Measurements from ENCODE around the gene MIER2. TPM values are rescaled to one million over a fixed set of nuclear protein-coding genes. Genes with fewer than 3 reads are reported as not detected.

Gene MIER2
- total RNA-seq, 1 donor from 2014 or later, result 43.5 TPM

DNA sequence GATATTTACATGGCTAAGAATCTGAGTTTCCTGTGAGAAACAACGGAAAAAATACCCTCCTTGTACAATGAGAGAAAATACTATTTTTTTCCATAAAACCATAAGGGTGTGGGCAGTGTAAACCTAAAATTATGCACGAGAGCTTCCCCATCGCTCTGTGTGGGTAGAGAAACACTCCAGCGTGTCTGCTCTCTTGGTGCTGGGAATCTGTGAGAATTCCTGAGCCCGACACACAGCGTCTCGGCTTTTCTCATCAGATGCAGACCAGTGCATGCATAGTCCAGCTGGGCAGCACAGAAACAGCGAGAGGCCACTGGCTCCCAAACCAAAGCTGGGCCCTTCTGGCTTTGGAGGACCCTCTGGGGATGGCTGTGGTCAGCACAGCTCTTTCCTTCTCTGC is 65.4 kb downstream of the MIER2 start:
- Histone ChIP-seq H3K4me1 (ENCODE audit: insufficient read depth, low read length) (no peaks in the 10 kb centered on the region), H3K9ac (ENCODE audit: low read length) (no peak overlapping the region), H3K4me3 (ENCODE audit: insufficient read depth, low read depth, low read length) (no peak overlapping the region), H3K9me3 (ENCODE audit: insufficient read depth, low read depth, low read length) (no peaks in the 10 kb centered on the region), H4K20me1 (ENCODE audit: insufficient read depth, low read length) (no peaks in the 10 kb centered on the region), H3K27me3 (ENCODE audit: insufficient read depth, low read length) (no peaks in the 10 kb centered on the region), H3K27ac (ENCODE audit: low read depth, low read length) (no peak overlapping the region), H3K79me2 (ENCODE audit: insufficient read depth, low read length) (no peaks in the 10 kb centered on the region), H2AFZ (ENCODE audit: low read depth, low read length) (no peak overlapping the region), H3K36me3 (ENCODE audit: insufficient read depth, low read length) (no peaks in the 10 kb centered on the region), H3K4me2 (ENCODE audit: low read length) (no peak overlapping the region)
- no peak for TF ChIP-seq EZH2 (IDR thresholded peaks at IDR 0.05; ENCODE audit: insufficient read depth, low read length)
- TF ChIP-seq, protein P1, sequence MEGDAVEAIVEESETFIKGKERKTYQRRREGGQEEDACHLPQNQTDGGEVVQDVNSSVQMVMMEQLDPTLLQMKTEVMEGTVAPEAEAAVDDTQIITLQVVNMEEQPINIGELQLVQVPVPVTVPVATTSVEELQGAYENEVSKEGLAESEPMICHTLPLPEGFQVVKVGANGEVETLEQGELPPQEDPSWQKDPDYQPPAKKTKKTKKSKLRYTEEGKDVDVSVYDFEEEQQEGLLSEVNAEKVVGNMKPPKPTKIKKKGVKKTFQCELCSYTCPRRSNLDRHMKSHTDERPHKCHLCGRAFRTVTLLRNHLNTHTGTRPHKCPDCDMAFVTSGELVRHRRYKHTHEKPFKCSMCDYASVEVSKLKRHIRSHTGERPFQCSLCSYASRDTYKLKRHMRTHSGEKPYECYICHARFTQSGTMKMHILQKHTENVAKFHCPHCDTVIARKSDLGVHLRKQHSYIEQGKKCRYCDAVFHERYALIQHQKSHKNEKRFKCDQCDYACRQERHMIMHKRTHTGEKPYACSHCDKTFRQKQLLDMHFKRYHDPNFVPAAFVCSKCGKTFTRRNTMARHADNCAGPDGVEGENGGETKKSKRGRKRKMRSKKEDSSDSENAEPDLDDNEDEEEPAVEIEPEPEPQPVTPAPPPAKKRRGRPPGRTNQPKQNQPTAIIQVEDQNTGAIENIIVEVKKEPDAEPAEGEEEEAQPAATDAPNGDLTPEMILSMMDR (IDR thresholded peaks at IDR 0.05; ENCODE audit: insufficient read depth, low read depth, low read length), result no peak
- FAIRE-seq (no peak), DNase-seq (ENCODE audit: low read depth) (no peak)
- Mint-ChIP-seq H3K4me1 (ENCODE audit: low read depth, unreplicated experiment) (no peaks in the 10 kb centered on the region), H3K4me3 (ENCODE audit: unreplicated experiment) (peak overlapping the region; percentile 43), H3K27ac (ENCODE audit: unreplicated experiment) (no peak overlapping the region), H3K27me3 (ENCODE audit: low read depth, unreplicated experiment) (peaks cover 22% of the 10 kb centered on the region), H3K9me3 (ENCODE audit: unreplicated experiment) (no peaks in the 10 kb centered on the region), H3K36me3 (ENCODE audit: low read depth, unreplicated experiment) (peaks cover 5% of the 10 kb centered on the region)

DNA sequence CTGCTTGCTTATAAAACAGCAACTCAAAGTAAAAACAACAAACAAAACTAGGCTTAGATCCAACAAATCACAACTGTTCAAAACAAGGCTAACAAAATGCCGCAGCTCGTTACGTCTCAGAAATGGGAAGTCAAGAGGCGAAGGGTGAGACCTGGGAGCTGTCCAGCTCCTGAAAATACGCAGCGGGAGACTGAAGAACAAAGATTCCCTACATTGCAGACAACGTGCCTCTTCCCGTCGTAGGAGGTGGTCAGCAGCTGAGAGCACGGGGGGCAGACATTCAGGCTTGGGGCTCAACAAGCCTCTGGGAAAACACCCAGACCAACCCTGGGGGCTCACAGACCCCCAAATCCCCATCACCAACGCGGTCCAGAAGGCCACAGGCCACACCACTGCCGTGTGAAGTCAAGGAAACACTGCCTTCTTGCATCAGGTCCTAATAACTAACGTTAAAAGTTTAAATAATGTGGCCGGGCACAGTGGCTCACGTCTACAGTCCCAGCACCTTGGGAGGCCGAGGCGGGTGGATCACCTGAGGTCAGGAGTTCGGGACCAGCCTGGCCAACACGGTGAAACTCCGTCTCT is 66.9 kb downstream of the MIER2 start:
- Mint-ChIP-seq H3K27me3 (ENCODE audit: low read depth, unreplicated experiment) (peaks cover 28% of the 10 kb centered on the region), H3K36me3 (ENCODE audit: low read depth, unreplicated experiment) (peaks cover 5% of the 10 kb centered on the region), H3K27ac (ENCODE audit: unreplicated experiment) (no peak overlapping the region), H3K4me3 (ENCODE audit: unreplicated experiment) (no peak overlapping the region), H3K9me3 (ENCODE audit: unreplicated experiment) (no peaks in the 10 kb centered on the region), H3K4me1 (ENCODE audit: low read depth, unreplicated experiment) (no peaks in the 10 kb centered on the region)
- Histone ChIP-seq H3K79me2 (ENCODE audit: insufficient read depth, low read length) (no peaks in the 10 kb centered on the region), H3K36me3 (ENCODE audit: insufficient read depth, low read length) (no peaks in the 10 kb centered on the region), H3K9me3 (ENCODE audit: insufficient read depth, low read depth, low read length) (no peaks in the 10 kb centered on the region), H4K20me1 (ENCODE audit: insufficient read depth, low read length) (no peaks in the 10 kb centered on the region), H3K27me3 (ENCODE audit: insufficient read depth, low read length) (no peaks in the 10 kb centered on the region), H3K4me1 (ENCODE audit: insufficient read depth, low read length) (no peaks in the 10 kb centered on the region), H3K4me3 (ENCODE audit: insufficient read depth, low read depth, low read length) (no peak overlapping the region), H3K27ac (ENCODE audit: low read depth, low read length) (no peak overlapping the region), H2AFZ (ENCODE audit: low read depth, low read length) (no peak overlapping the region), H3K9ac (ENCODE audit: low read length) (no peak overlapping the region), H3K4me2 (ENCODE audit: low read length) (no peak overlapping the region)
- DNase-seq (ENCODE audit: low read depth) (peak; percentile 22), FAIRE-seq (no peak)
- TF ChIP-seq EZH2 (IDR thresholded peaks at IDR 0.05; ENCODE audit: insufficient read depth, low read length), result no peak
- TF ChIP-seq, protein P1 (IDR thresholded peaks at IDR 0.05; ENCODE audit: insufficient read depth, low read depth, low read length), result no peak

DNA sequence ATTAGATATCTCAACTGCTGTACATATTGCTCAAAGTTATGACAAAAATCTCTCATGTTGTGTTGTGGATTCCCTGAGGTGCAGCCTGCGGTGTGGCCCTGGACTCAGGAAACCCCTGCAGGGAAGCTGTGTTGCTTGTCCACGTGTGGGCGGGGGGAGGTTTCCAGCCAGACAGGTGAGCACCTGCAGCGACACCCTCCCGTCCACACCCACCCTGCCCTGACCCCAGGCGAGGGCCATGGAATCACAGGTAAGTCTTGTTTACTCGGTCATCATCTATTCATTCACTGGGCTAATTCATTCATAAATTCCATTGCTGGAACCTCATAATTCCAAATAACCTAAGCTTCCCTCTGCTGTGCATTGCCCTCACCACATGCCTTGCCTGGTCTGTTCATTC is 67.5 kb downstream of the MIER2 start:
- H2AFZ ChIP-seq (ENCODE audit: low read depth, low read length), result no peak overlapping the region
- no peaks in the 10 kb centered on the region for H4K20me1 ChIP-seq (ENCODE audit: insufficient read depth, low read length)
- Mint-ChIP-seq H3K4me1 (ENCODE audit: low read depth, unreplicated experiment) (no peaks in the 10 kb centered on the region), H3K36me3 (ENCODE audit: low read depth, unreplicated experiment) (peaks cover 6% of the 10 kb centered on the region), H3K4me3 (ENCODE audit: unreplicated experiment) (no peak overlapping the region), H3K9me3 (ENCODE audit: unreplicated experiment) (no peaks in the 10 kb centered on the region), H3K27ac (ENCODE audit: unreplicated experiment) (no peak overlapping the region), H3K27me3 (ENCODE audit: low read depth, unreplicated experiment) (peaks cover 30% of the 10 kb centered on the region)
- H3K79me2 ChIP-seq (ENCODE audit: insufficient read depth, low read length), result no peaks in the 10 kb centered on the region
- no peak for TF ChIP-seq EZH2 (IDR thresholded peaks at IDR 0.05; ENCODE audit: insufficient read depth, low read length)
- TF ChIP-seq, protein P1 (IDR thresholded peaks at IDR 0.05; ENCODE audit: insufficient read depth, low read depth, low read length), result no peak
- DNase-seq (ENCODE audit: low read depth) (no peak), FAIRE-seq (no peak)
- H3K9ac ChIP-seq (ENCODE audit: low read length), result no peak overlapping the region
- no peak overlapping the region for H3K4me2 ChIP-seq (ENCODE audit: low read length)
- no peak overlapping the region for H3K4me3 ChIP-seq (ENCODE audit: insufficient read depth, low read depth, low read length)
- no peaks in the 10 kb centered on the region for H3K9me3 ChIP-seq (ENCODE audit: insufficient read depth, low read depth, low read length)
- H3K27me3 ChIP-seq (ENCODE audit: insufficient read depth, low read length), result no peaks in the 10 kb centered on the region
- H3K4me1 ChIP-seq (ENCODE audit: insufficient read depth, low read length), result no peaks in the 10 kb centered on the region
- no peaks in the 10 kb centered on the region for H3K36me3 ChIP-seq (ENCODE audit: insufficient read depth, low read length)
- H3K27ac ChIP-seq (ENCODE audit: low read depth, low read length), result no peak overlapping the region
